ENCODE data around the gene THSD4.

THSD4 gene

GRCh38 chr15:71374607-71375352, 259.5 kb downstream of the THSD4 start:
- Histone ChIP-seq H3K27ac (replicated peaks) (no peak overlapping the region), H3K27me3 (ENCODE audit: insufficient read depth, poor library complexity, severe bottlenecking) (no peaks in the 10 kb centered on the region), H3K4me3 (replicated peaks; ENCODE audit: insufficient read depth, low read length) (no peak overlapping the region)
- DNase-seq (ENCODE audit: low read depth in 1 of 2, low spot score in 1 of 2), result no peak
- TF ChIP-seq CTCF (IDR thresholded peaks at IDR 0.05; ENCODE audit: insufficient read depth, low read length) (no peak), SPI1 (IDR thresholded peaks at IDR 0.05; ENCODE audit: borderline replicate concordance, low read depth) (no peak), REST (IDR thresholded peaks at IDR 0.05; ENCODE audit: insufficient replicate concordance, low read depth) (no peak)

GRCh38 chr15:71375934-71376333, 260.7 kb downstream of the THSD4 start:
- no peak for DNase-seq (ENCODE audit: low read depth in 1 of 2, low spot score in 1 of 2)
- H3K27ac ChIP-seq (replicated peaks), result no peak overlapping the region
- H3K4me3 ChIP-seq (replicated peaks; ENCODE audit: insufficient read depth, low read length), result no peak overlapping the region
- H3K27me3 ChIP-seq (ENCODE audit: insufficient read depth, poor library complexity, severe bottlenecking), result peaks cover under 1% of the 10 kb centered on the region
- TF ChIP-seq GABPA (IDR thresholded peaks at IDR 0.05; ENCODE audit: low read depth) (no peak), POLR2AphosphoS5 (IDR thresholded peaks at IDR 0.05; ENCODE audit: low read depth) (no peak), REST (IDR thresholded peaks at IDR 0.05; ENCODE audit: insufficient replicate concordance, low read depth) (no peak), SPI1 (IDR thresholded peaks at IDR 0.05; ENCODE audit: borderline replicate concordance, low read depth) (no peak), CTCF (IDR thresholded peaks at IDR 0.05; ENCODE audit: insufficient read depth, low read length) (no peak)

GRCh38 chr15:71379893-71380292, 264.6 kb downstream of the THSD4 start:
- H3K27ac ChIP-seq (replicated peaks), result no peak overlapping the region
- no peak for TF ChIP-seq POLR2AphosphoS5 (IDR thresholded peaks at IDR 0.05; ENCODE audit: low read depth)
- TF ChIP-seq CTCF (IDR thresholded peaks at IDR 0.05; ENCODE audit: insufficient read depth, low read length), result no peak
- no peak for TF ChIP-seq GABPA (IDR thresholded peaks at IDR 0.05; ENCODE audit: low read depth)
- TF ChIP-seq REST (IDR thresholded peaks at IDR 0.05; ENCODE audit: insufficient replicate concordance, low read depth), result no peak
- TF ChIP-seq SPI1 (IDR thresholded peaks at IDR 0.05; ENCODE audit: borderline replicate concordance, low read depth), result no peak
- H3K27me3 ChIP-seq (ENCODE audit: insufficient read depth, poor library complexity, severe bottlenecking), result peaks cover 5% of the 10 kb centered on the region
- DNase-seq (ENCODE audit: low read depth in 1 of 2, low spot score in 1 of 2), result no peak
- H3K4me3 ChIP-seq (replicated peaks; ENCODE audit: insufficient read depth, low read length), result no peak overlapping the region

Data from HL-60 (cell line).